Left forelimb (tissue), 1 donor: ENCODE data around the gene RAB36.

Source experiments
- DNase-seq: peaks from one replicate; pipeline ENCODE4 v3.0.0-alpha.2; 2018; ENCODE audit warnings: low spot score

The RAB36 gene

DNA sequence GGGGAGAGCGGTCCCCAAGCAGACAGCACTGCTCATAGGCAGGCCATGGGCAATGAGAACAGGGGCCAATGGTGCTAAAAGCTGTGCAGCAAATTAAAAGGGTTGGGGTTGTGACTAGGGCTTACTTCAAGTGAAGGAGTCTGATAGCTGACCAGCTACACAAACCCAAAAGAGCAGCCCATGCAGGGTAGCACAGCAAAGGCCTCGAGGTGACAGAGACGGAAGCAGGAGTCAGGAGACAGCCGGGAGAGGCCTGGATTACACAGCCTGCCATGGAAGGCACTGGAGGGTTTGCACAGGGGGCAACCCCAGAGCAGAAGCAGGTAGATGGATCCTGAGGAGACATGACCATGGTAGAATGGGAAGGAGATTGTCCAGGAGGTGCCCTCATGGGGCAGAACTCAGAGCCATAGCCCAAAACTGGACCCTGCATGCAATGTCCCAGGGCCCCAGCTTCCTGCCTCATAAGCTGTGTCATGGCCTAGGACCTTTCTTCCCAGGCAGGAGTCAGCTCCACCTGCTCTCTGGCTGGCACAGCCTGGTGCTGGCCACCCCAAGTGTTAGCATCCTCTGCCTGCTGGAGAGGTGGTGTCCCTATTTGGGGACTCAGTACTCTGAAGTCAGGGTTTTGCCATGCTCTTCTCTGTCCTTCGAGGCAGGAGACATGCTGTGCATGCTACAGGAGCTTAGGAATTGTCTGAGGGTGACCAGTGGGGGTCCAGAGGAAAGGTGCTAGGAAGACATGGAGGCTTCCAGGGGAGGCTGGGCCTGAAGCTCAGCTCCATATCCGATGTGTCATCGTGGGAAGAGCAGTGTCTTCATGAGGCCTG is 36.8 kb upstream of the RAB36 start:
- DNase-seq, result no peak

GRCh38 chr22:23109079-23109347 is 36.3 kb upstream of the RAB36 start:
- DNase-seq, result no peak

DNA sequence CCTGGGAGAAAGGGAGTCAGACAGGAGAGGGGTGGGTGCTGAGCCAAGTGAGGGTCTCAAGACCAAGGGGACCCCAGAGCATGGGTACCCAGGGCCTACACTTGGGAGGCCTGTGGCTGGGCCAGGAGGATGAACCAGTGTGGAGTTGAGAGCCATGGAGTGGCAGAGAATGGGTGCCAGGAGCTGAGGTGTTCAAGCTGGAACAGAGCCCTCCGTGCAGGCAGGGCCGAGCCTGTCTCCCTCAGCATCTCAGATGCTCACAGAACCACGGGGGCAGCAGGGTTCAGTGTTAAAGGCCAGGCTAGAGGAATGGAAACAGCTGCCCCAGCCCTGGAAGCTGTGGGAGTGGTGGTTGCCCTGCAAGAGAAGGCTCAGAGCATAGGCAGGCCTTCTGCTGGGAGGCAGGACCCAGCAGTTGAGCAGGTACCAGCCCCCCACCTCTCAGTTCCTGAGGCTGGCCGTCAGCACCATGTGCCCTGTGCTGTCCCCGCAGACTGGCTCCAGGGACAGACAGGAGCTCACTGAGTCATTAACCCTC is 35.8 kb upstream of the RAB36 start:
- no peak for DNase-seq

DNA sequence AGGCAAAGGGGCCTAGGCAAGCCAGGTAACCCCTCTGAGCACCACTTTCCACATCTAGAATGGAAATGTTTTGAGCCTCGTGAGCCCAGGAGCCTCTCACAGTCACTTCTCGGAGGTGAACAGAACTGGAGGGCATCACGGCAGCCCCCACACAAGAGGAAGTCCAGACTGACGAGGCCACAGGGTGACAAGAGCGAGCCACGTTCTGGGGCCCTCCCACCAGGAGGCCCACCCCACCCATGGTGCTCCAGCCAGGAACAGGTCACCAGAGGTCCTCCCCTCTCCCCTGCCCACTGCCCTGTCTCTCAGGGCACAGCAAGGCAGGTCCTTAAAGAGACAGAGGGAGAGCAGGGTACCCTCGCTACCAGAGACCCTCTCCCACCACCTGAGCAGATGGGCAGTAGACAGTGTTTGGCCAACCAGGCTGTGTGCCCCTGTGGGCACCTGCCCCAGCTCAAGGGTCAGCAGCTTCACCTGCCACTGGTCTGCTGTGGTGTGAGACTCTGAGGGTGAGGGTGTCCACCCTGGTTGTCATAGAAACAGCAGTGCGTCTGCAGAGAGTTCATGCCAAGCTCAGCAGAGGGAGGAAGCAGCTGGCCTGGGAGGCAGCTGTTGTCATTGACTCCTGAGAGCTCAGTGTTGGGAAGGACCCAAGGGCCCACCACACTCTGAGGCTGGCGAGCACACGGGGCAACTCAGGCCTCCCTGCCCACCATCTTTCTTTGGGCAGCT is 34.9 kb upstream of the RAB36 start:
- DNase-seq, result no peak

- no peak for DNase-seq
These were observed 34.3 kb upstream of the RAB36 start for GRCh38 chr22:23110922-23111527.

GRCh38 chr22:23112472-23113012 is 32.7 kb upstream of the RAB36 start:
- DNase-seq, result no peak

- no peak for DNase-seq
These were observed 32.0 kb upstream of the RAB36 start for GRCh38 chr22:23113067-23113846.

DNA sequence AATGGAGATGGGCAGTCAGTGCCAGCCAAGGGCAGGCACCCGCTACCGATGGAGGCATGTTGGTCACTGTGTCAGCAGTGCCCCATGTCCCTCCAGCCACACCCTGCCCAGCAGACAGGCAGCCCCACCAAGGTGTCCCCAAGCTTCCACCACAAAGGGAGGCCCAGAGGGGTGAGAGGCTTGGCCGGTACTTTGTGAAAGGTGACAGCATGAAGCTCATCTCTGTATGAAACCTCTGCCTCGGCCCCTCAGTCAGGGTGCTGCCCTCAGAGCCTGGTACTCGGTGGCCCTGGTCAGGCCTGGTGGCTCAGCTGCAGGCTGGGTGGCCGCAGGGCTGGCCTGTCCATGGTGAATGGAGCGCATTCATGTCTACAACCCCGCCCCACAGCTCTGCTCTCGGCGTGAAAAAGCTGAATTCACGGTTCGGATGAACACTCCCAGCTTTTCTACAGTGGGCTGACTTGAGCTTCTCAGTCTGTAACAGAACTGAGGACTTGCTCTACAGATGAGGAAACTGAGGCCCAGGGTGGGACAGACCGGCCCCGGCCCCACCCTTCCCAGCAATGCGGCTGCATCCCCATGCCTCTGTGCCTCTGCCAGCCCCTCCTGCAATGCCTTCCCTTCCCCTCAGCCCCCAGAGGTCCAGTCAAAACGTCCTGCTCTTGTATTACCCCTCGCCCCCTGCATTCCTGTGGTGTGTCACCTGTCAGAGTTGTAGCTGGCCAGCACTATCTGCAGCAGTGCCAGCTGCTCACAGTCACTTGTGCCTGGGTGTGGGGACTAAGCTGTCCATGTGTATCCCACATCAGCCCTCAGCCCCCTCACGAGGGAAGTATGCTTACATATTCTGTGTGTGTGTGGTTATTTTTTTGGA is 31.2 kb upstream of the RAB36 start:
- no peak for DNase-seq

GRCh38 chr22:23114721-23115020 is 30.6 kb upstream of the RAB36 start:
- DNase-seq, result no peak

DNA sequence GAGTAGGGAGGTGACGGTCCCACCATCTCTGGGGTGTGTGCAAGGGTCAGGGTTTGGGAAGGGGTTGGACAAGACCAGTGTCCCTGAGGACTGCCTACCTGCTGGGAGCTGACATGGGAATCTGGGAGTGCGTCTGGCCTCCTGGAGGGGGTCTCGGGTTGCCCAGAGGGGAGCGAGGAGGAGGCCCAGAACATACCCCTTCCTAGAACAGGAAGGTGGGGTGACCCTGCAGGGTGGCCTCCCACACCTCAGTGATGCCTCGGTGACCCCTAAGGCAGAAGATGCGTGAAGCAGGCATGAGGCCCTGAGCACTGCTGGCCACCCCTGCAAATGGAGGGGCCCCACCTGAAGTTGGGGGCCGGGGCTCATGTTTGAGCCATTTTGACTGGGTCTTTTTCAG is 29.9 kb upstream of the RAB36 start:
- no peak for DNase-seq

- DNase-seq, result no peak
These were observed 29.3 kb upstream of the RAB36 start for GRCh38 chr22:23115825-23116494.

GRCh38 chr22:23116506-23117263 is 28.6 kb upstream of the RAB36 start:
- DNase-seq, result no peak

DNA sequence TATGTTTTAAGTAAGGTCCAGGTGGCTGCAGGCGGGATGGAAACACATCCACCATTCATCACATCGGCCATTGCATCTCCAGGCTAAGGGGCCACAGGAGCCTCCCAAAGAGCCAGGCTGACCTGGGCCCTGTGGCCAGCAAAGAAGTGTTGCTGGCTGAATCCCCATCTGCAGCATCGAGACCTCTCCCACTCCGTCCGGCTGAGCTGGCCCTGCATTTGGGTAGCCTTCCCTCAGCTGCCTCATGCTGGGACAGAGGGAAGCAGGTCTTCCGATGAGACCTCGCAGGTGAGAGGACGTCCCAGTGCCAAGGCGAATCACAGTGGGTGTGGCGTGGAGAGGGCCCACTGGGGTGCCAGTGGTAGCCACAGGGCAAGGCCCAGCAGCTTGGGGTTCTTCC is 28.0 kb upstream of the RAB36 start:
- no peak for DNase-seq

GRCh38 chr22:23117891-23118646 is 27.2 kb upstream of the RAB36 start:
- DNase-seq, result no peak

DNA sequence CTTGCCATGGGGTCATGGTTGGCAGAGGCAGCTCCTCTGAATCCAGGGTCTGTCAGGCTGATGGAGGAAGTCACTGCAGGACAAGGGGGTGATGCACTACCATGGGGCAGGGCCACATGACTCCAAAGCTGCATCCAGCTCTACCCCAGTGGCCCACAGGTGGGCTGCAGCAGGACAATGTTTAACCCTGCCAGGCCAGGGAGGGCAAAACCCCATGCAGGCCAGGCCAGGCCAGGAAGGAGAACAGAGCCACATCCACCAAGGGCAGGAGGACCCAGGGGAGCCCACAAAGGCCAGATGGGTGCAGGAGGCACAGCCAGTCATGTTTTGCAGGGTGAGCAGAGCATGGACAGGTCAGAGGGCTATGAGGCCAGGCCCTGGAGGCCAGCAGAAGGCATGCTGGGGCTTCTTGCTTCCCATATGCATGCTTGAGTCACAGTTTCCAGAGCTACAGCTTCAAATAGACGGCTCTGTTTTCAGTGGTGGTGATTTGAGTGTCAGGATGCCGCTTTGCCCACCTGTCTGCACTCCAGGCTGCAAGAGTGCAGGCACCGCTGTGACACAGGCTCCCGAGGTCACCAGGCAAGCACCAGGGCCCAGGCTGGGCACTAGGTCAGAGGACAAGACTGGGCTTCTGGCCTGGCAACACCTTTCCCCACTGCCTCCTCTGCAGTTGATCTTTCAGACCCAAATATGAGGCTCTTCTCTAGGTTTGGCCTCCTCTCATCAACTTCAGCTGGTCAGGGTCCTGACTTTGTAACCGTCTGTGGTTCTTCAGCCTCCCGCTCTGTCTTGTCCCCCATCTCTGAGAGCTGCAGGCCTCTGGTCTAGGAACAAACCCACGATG is 26.4 kb upstream of the RAB36 start:
- DNase-seq, result no peak

GRCh38 chr22:23119494-23120414 is 25.5 kb upstream of the RAB36 start:
- DNase-seq, result no peak

DNA sequence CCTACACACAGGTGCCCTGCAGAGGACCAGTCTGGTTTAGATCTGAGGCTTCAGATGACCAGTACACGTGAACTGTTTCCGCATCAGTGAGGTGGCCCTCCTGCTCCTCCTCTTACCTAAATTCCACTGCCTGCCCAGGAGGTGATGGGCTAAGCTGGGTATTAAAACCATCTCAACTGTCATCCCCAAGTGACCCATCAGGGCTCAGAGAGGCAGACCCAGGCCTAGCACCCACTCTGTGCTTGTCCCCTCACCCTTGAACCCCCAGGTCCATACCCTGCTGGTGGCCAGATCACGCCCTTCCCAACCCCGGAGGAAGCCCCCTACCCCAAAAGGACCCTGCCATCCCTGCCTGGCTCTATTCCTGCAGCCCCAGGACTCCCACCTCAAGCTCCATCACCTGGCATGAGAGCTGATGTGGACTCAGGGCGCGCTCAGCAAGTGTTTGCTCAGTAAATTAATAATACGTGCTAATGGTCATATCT is 24.8 kb upstream of the RAB36 start:
- DNase-seq, result no peak
